HCT116 (cell line): ENCODE results near the gene DPF3. TPM values are rescaled to one million over a fixed set of nuclear protein-coding genes. Genes with fewer than 3 reads are reported as not detected.

ENCODE experiments used
- ATAC-seq: fragments of 200-7000 bp; cut with Tn5 transposase; 2 replicates; pipeline ENCODE4 v1.9.1; 2020; ENCODE audit warnings: mild to moderate bottlenecking, moderate library complexity
- BruUV-seq: library from RNA; stranded (reverse); fragments of 400-500 nt; replicated peaks from 2 replicates; lab custom pipeline; 2021; lab: Mats Ljungman, UMichigan
- CTCF ChIA-PET: fragments of 300-600 bp; sonication (Branson Sonifier 250); formaldehyde crosslinking; loops from one replicate; lab custom pipeline; 2021; ENCODE audit warnings: antibody characterized with exemption; lab: Charles Lee
- POLR2A ChIA-PET: fragments of 300-600, 350-600 bp; sonication (Branson Sonifier 250); formaldehyde crosslinking; loops from one replicate; lab custom pipeline; 2021; ENCODE audit warnings: antibody characterized with exemption; lab: Charles Lee
- RAD21 ChIA-PET, 2 experiments: fragments of 300-600 bp; sonication (Branson Sonifier 250); formaldehyde crosslinking; loops; one replicate each; lab custom pipeline; 2023; ENCODE audit warnings: low total read pairs in 2 of 2; ENCODE audit not compliant: uncharacterized antibody in 2 of 2, unreplicated experiment in 2 of 2, low non-redundant PET in 1 of 2; lab: Charles Lee
- DNase-seq: peaks from one replicate; pipeline ENCODE4 v3.0.0-alpha.2; 2010; ENCODE audit warnings: low read depth, low spot score
- H2AFZ ChIP-seq: fragments of 200-600 bp; shearing (Covaris generic), sonication (generic); 2 replicates; pipeline ENCODE4 v1.6.1; 2017; ENCODE audit warnings: low read depth, mixed run types, mixed read lengths, antibody characterized with exemption, low read length; ENCODE audit not compliant: poor library complexity, severe bottlenecking
- H3K27ac ChIP-seq: 2 replicates; pipeline ENCODE4 v1.5.1; 2012; ENCODE audit warnings: low read depth, low read length
- H3K27me3 ChIP-seq: fragments of 200-600 bp; sonication (generic); 2 replicates; pipeline ENCODE4 v1.6.1; 2016; ENCODE audit warnings: mixed run types, low read length, mixed read lengths; ENCODE audit not compliant: insufficient read depth
- H3K36me3 ChIP-seq, 2 experiments: fragments of 200-500 bp in 1 of 2; fragments of 200-600 bp in 1 of 2; sonication (Bioruptor generic) in 1 of 2; sonication (generic) in 1 of 2; 2 replicates each; pipeline versions ENCODE4 v1.5.1 to v1.6.1; 2014 to 2016; ENCODE audit warnings: low read length in 2 of 2, inconsistent platforms in 1 of 2, mixed read lengths in 1 of 2, mixed run types in 1 of 2; ENCODE audit not compliant: insufficient read depth in 2 of 2, control insufficient read depth in 1 of 2
- H3K4me1 ChIP-seq, 2 experiments: fragments of 200-600 bp in 1 of 2; sonication (generic) in 1 of 2; 2 replicates each; pipeline versions ENCODE4 v1.5.1 to v1.6.1; 2012 to 2017; ENCODE audit warnings: low read length in 2 of 2, inconsistent platforms in 1 of 2, mild to moderate bottlenecking in 1 of 2, mixed read lengths in 1 of 2, mixed run types in 1 of 2, moderate library complexity in 1 of 2; ENCODE audit not compliant: insufficient read depth in 2 of 2, control insufficient read depth in 1 of 2
- H3K4me2 ChIP-seq: fragments of 200-600 bp; sonication (generic); 2 replicates; pipeline ENCODE4 v1.6.1; 2017; ENCODE audit warnings: mixed run types, low read length, mixed read lengths
- H3K4me3 ChIP-seq, 2 experiments: fragments of 200-600 bp in 1 of 2; sonication (generic) in 1 of 2; replicated peaks in 1 of 2; 2 replicates each; pipeline ENCODE4 v1.5.1; 2011 to 2016; ENCODE audit warnings: low read length in 2 of 2, control low read depth in 1 of 2, low read depth in 1 of 2, mild to moderate bottlenecking in 1 of 2, mixed read lengths in 1 of 2, mixed run types in 1 of 2
- H3K79me2 ChIP-seq: fragments of 200-600 bp; sonication (generic); 2 replicates; pipeline ENCODE4 v1.6.1; 2017; ENCODE audit warnings: mild to moderate bottlenecking, mixed run types, low read length, moderate library complexity, mixed read lengths; ENCODE audit not compliant: insufficient read depth
- H3K9ac ChIP-seq: fragments of 200-600 bp; sonication (generic); 2 replicates; pipeline ENCODE4 v1.6.1; 2016; ENCODE audit warnings: low read length, mixed read lengths
- H3K9me2 ChIP-seq: fragments of 200-600 bp; sonication (generic), shearing (Covaris generic); 2 replicates; pipeline ENCODE4 v1.6.1; 2017; ENCODE audit warnings: mixed run types, mild to moderate bottlenecking, moderate library complexity; ENCODE audit not compliant: insufficient read depth
- H3K9me3 ChIP-seq, 2 experiments: fragments of 200-500 bp in 1 of 2; fragments of 200-600 bp in 1 of 2; sonication (Bioruptor generic) in 1 of 2; sonication (generic) in 1 of 2; 2 replicates each; pipeline ENCODE4 v1.6.1; 2014 to 2017; ENCODE audit warnings: low read length in 2 of 2, mixed read lengths in 2 of 2, inconsistent platforms in 1 of 2, low read depth in 1 of 2, mild to moderate bottlenecking in 1 of 2, mixed run types in 1 of 2, moderate library complexity in 1 of 2; ENCODE audit not compliant: control insufficient read depth in 1 of 2, insufficient read depth in 1 of 2
- H4K20me1 ChIP-seq: fragments of 200-600 bp; sonication (generic), shearing (Covaris generic); 2 replicates; pipeline ENCODE4 v1.6.1; 2017; ENCODE audit warnings: mixed run types, mild to moderate bottlenecking, moderate library complexity; ENCODE audit not compliant: insufficient read depth
- ATF3 ChIP-seq: IDR thresholded peaks from 2 replicates; pipeline ENCODE4 v1.6.1; 2012
- CBX3 ChIP-seq: IDR thresholded peaks from 2 replicates; pipeline ENCODE4 v1.6.1; 2012; ENCODE audit warnings: low read depth
- CEBPB ChIP-seq: IDR thresholded peaks from 2 replicates; pipeline ENCODE4 v1.6.1; 2012; ENCODE audit warnings: low read depth
- EGR1 ChIP-seq: IDR thresholded peaks from 2 replicates; pipeline ENCODE4 v1.6.1; 2012; ENCODE audit warnings: low read depth
- EZH2 ChIP-seq: fragments of 200-600 bp; sonication (generic); IDR thresholded peaks from 2 replicates; pipeline ENCODE4 v1.6.1; 2017; ENCODE audit warnings: antibody characterized with exemption, mixed run types
- EZH2phosphoT487 ChIP-seq: fragments of 200-600 bp; IDR thresholded peaks from 2 replicates; pipeline ENCODE4 v1.6.1; 2018; ENCODE audit warnings: antibody characterized with exemption, borderline replicate concordance
- FOSL1 ChIP-seq: IDR thresholded peaks from 2 replicates; pipeline ENCODE4 v1.6.1; 2012; ENCODE audit warnings: low read depth
- JUND ChIP-seq: IDR thresholded peaks from 2 replicates; pipeline ENCODE4 v1.6.1; 2012
- MAX ChIP-seq: IDR thresholded peaks from 2 replicates; pipeline ENCODE4 v1.6.1; 2012
- POLR2AphosphoS5 ChIP-seq: IDR thresholded peaks from 2 replicates; pipeline ENCODE4 v1.6.1; 2011; ENCODE audit warnings: mild to moderate bottlenecking, low read depth, low read length, moderate library complexity
- RAD21 ChIP-seq: IDR thresholded peaks from 2 replicates; pipeline ENCODE4 v1.6.1; 2012; ENCODE audit warnings: low read depth, mild to moderate bottlenecking
- REST ChIP-seq: IDR thresholded peaks from 2 replicates; pipeline ENCODE4 v1.6.1; 2012; ENCODE audit warnings: low read depth
- SP1 ChIP-seq: IDR thresholded peaks from 2 replicates; pipeline ENCODE4 v1.6.1; 2012; ENCODE audit warnings: low read depth
- TCF7L2 ChIP-seq: IDR thresholded peaks from 2 replicates; pipeline ENCODE4 v1.7.0; 2011; ENCODE audit warnings: borderline replicate concordance, inconsistent platforms; ENCODE audit not compliant: insufficient read depth, insufficient read length; ENCODE audit errors: extremely low read depth
- YY1 ChIP-seq: IDR thresholded peaks from 2 replicates; pipeline ENCODE4 v1.6.1; 2011; ENCODE audit warnings: low read length, low read depth, moderate library complexity, mild to moderate bottlenecking; ENCODE audit not compliant: insufficient replicate concordance; ENCODE audit errors: extremely low read depth
- ZBTB33 ChIP-seq: IDR thresholded peaks from 2 replicates; pipeline ENCODE4 v1.6.1; 2011; ENCODE audit warnings: mild to moderate bottlenecking, low read length, moderate library complexity; ENCODE audit not compliant: insufficient replicate concordance; ENCODE audit errors: extremely low read depth
- ZNF274 ChIP-seq: fragments of 200-500 bp; sonication (Bioruptor generic); IDR thresholded peaks from 2 replicates; pipeline ENCODE4 v1.6.1; 2014; ENCODE audit warnings: mild to moderate bottlenecking, low read depth, low read length, inconsistent platforms
- intact Hi-C: fragments of 100-400 bp; cut with micrococcal nuclease; formaldehyde crosslinking; loops from 2 replicates; pipeline ENCODE4 v1.10.0; 2022
- total RNA-seq: library from RNA; stranded (reverse); gene quantifications from one replicate; pipeline ENCODE4 v1.2.1, GENCODE V29; 2021; ENCODE audit not compliant: unreplicated experiment

Gene DPF3
- total RNA-seq, 1 experiment from 2014 or later = 0.27 TPM

- CTCF ChIA-PET = no interaction called here
Measured at GRCh38 chr14:72583316-72584272, 310.3 kb downstream of the DPF3 start.

More at GRCh38 chr14:72583316-72584272, 310.3 kb downstream of the DPF3 start:
- ATAC-seq = no peak
- Histone ChIP-seq H3K27ac (no peak overlapping the region), H3K4me2 (no peak overlapping the region), H3K36me3 (no peaks in the 10 kb centered on the region), H3K4me1 (no peaks in the 10 kb centered on the region), H3K9ac (no peak overlapping the region), H3K4me3 (no peak overlapping the region), H2AFZ (no peak overlapping the region), H3K27me3 (peaks cover 20% of the 10 kb centered on the region; the same call in 1 of the 2 replicates), H3K79me2 (no peaks in the 10 kb centered on the region), H4K20me1 (no peaks in the 10 kb centered on the region), H3K9me3 (no peaks in the 10 kb centered on the region), H3K9me2 (no peaks in the 10 kb centered on the region)
- no TSS peak for BruUV-seq
- intact Hi-C loops = no loop called here
- DNase-seq = no peak
- ChIA-PET POLR2A (no interaction called here), RAD21 (no interaction called here)
- no peak for TF ChIP-seq FOSL1
- TF ChIP-seq EGR1 = no peak
- TF ChIP-seq SP1 = no peak
- TF ChIP-seq EZH2 = no peak
- TF ChIP-seq ATF3 = no peak
- TF ChIP-seq CEBPB = no peak
- no peak for TF ChIP-seq ZNF274
- TF ChIP-seq CBX3 = no peak
- no peak for TF ChIP-seq EZH2phosphoT487
- no peak for TF ChIP-seq ZBTB33
- no peak for TF ChIP-seq REST
- no peak for TF ChIP-seq JUND
- no peak for TF ChIP-seq TCF7L2
- TF ChIP-seq MAX = no peak
- no peak for TF ChIP-seq YY1
- no peak for TF ChIP-seq POLR2AphosphoS5
- TF ChIP-seq RAD21 = no peak
